IMR-90 (cell line): ENCODE measurements around the gene COL18A1. TPM values are rescaled to one million over a fixed set of nuclear protein-coding genes. Genes with fewer than 3 reads are reported as not detected.
A peak's percentile ranks its signal among the peaks of the same experiment; 100 is the strongest.

Source experiments
- ATAC-seq: fragments of 200-7000 bp; cut with Tn5 transposase; 2 replicates; pipeline ENCODE4 v1.9.1; 2020; ENCODE audit warnings: low read depth, mild to moderate bottlenecking, moderate library complexity
- BruUV-seq: library from RNA; stranded (reverse); fragments of 400-500 nt; replicated peaks from 2 replicates; lab custom pipeline; 2021; lab: Mats Ljungman, UMichigan
- CTCF ChIA-PET: fragments of 300-600 bp; formaldehyde crosslinking; extraction: SDS; loops from one replicate; lab custom pipeline; 2021; ENCODE audit warnings: antibody characterized with exemption; lab: Yijun Ruan, JAX
- POLR2A ChIA-PET: fragments of 300-600 bp; sonication (Branson Sonifier 250); formaldehyde crosslinking; loops from one replicate; lab custom pipeline; 2022; ENCODE audit warnings: antibody characterized with exemption; ENCODE audit not compliant: unreplicated experiment; lab: Charles Lee
- DNase-seq: peaks from one replicate; pipeline ENCODE4 v3.0.0; 2013
- H2AFZ ChIP-seq: replicated peaks from 2 replicates; pipeline ENCODE3; 2013; ENCODE audit warnings: low read length, mild to moderate bottlenecking; ENCODE audit not compliant: poor library complexity
- H2AK5ac ChIP-seq: 2 replicates; pipeline ENCODE4 v1.6.1; 2013; ENCODE audit warnings: low read depth, low read length, inconsistent platforms
- H2AK9ac ChIP-seq: replicated peaks from 2 replicates; pipeline ENCODE3; 2013; ENCODE audit warnings: mild to moderate bottlenecking, low read depth, low read length, moderate library complexity; ENCODE audit not compliant: poor library complexity
- H2BK120ac ChIP-seq: 2 replicates; pipeline ENCODE4 v1.6.1; 2013; ENCODE audit warnings: low read depth, low read length, inconsistent platforms
- H2BK15ac ChIP-seq: 3 replicates; pipeline ENCODE4 v1.6.1; 2013; ENCODE audit warnings: low read depth, low read length, inconsistent platforms
- H2BK20ac ChIP-seq: 2 replicates; pipeline ENCODE4 v1.6.1; 2013; ENCODE audit warnings: low read depth, mild to moderate bottlenecking, inconsistent platforms, low read length, moderate library complexity
- H2BK5ac ChIP-seq: 2 replicates; pipeline ENCODE4 v1.6.1; 2013; ENCODE audit warnings: mild to moderate bottlenecking, low read depth, low read length, inconsistent platforms; ENCODE audit not compliant: poor library complexity, severe bottlenecking
- H3K14ac ChIP-seq: replicated peaks from 2 replicates; pipeline ENCODE4 v1.6.1; 2013; ENCODE audit warnings: low read depth, low read length, inconsistent platforms
- H3K18ac ChIP-seq: 2 replicates; pipeline ENCODE4 v1.6.1; 2013; ENCODE audit warnings: low read depth, low read length, control low read depth
- H3K23ac ChIP-seq: 2 replicates; pipeline ENCODE4 v1.6.1; 2013; ENCODE audit warnings: low read depth, low read length, inconsistent platforms
- H3K27ac ChIP-seq: 2 replicates; pipeline ENCODE4 v1.5.1; 2013; ENCODE audit warnings: mild to moderate bottlenecking, control low read depth, low read length; ENCODE audit not compliant: insufficient read depth
- H3K27me3 ChIP-seq: 2 replicates; pipeline ENCODE4 v1.6.1; 2013; ENCODE audit warnings: low read length; ENCODE audit not compliant: control insufficient read depth, insufficient read depth
- H3K36me3 ChIP-seq: 2 replicates; pipeline ENCODE4 v1.6.1; 2013; ENCODE audit warnings: low read length, mixed read lengths; ENCODE audit not compliant: control insufficient read depth, insufficient read depth
- H3K4ac ChIP-seq: 2 replicates; pipeline ENCODE4 v1.6.1; 2013; ENCODE audit warnings: low read depth, low read length, inconsistent platforms
- H3K4me1 ChIP-seq: 2 replicates; pipeline ENCODE4 v1.6.1; 2013; ENCODE audit warnings: low read length, mixed read lengths; ENCODE audit not compliant: control insufficient read depth, insufficient read depth
- H3K4me2 ChIP-seq: 2 replicates; pipeline ENCODE4 v1.6.1; 2013; ENCODE audit warnings: low read depth, mild to moderate bottlenecking, control low read depth, low read length, moderate library complexity
- H3K4me3 ChIP-seq: 2 replicates; pipeline ENCODE4 v1.5.1; 2013; ENCODE audit warnings: low read depth, mild to moderate bottlenecking, control low read depth, low read length, moderate library complexity; ENCODE audit not compliant: insufficient read depth
- H3K56ac ChIP-seq: 2 replicates; pipeline ENCODE4 v1.6.1; 2013; ENCODE audit warnings: low read length, inconsistent platforms; ENCODE audit not compliant: insufficient read depth; ENCODE audit errors: extremely low read depth
- H3K79me1 ChIP-seq, 2 experiments: 2 replicates each; pipeline ENCODE4 v1.6.1; 2013; ENCODE audit warnings: low read length in 2 of 2, inconsistent platforms in 1 of 2, low read depth in 1 of 2
- H3K9ac ChIP-seq: 2 replicates; pipeline ENCODE4 v1.6.1; 2013; ENCODE audit warnings: low read depth, low read length, control low read depth
- H3K9me1 ChIP-seq: 2 replicates; pipeline ENCODE4 v1.6.1; 2013; ENCODE audit warnings: low read length, inconsistent platforms; ENCODE audit not compliant: insufficient read depth
- H3K9me3 ChIP-seq: 2 replicates; pipeline ENCODE4 v1.6.1; 2013; ENCODE audit warnings: low read length; ENCODE audit not compliant: control insufficient read depth, insufficient read depth
- H4K20me1 ChIP-seq: 2 replicates; pipeline ENCODE4 v1.6.1; 2013; ENCODE audit warnings: low read length, inconsistent platforms; ENCODE audit not compliant: insufficient read depth
- H4K5ac ChIP-seq: 2 replicates; pipeline ENCODE4 v1.6.1; 2013; ENCODE audit warnings: mild to moderate bottlenecking, low read depth, low read length, control low read depth
- H4K8ac ChIP-seq, 2 experiments: 2 replicates each; pipeline ENCODE4 v1.6.1; 2013; ENCODE audit warnings: low read depth in 2 of 2, low read length in 2 of 2, control low read depth in 1 of 2, inconsistent platforms in 1 of 2
- H4K91ac ChIP-seq: 2 replicates; pipeline ENCODE4 v1.6.1; 2013; ENCODE audit warnings: low read depth, low read length, inconsistent platforms; ENCODE audit not compliant: insufficient read depth
- SMC3 ChIP-seq: fragments of 150-350 bp; IDR thresholded peaks from 2 replicates; pipeline ENCODE4 v1.6.1; 2016; ENCODE audit warnings: low read depth, mild to moderate bottlenecking, antibody characterized with exemption, low read length, moderate library complexity
- WGBS, 2 experiments: methylation state at CpG; one replicate each; pipeline versions ENCODE4 v1.1.5 to v1.1.7; 2013; ENCODE audit warnings: missing lambda C conversion rate in 2 of 2; ENCODE audit not compliant: insufficient read length in 1 of 2; ENCODE audit errors: extremely low coverage in 2 of 2; 5-methylcytosine and 5-hydroxymethylcytosine counted together
- dilution Hi-C: fragments of 300-500 bp; cut with HindIII; formaldehyde crosslinking; loops from one replicate; pipeline ENCODE4 v1.14.3; 2018; ENCODE audit warnings: low sequenced_read_pairs; ENCODE audit not compliant: unreplicated experiment
- in situ Hi-C: fragments of 300-500 bp; cut with MboI; formaldehyde crosslinking; loops from 3 replicates; pipeline ENCODE4 v1.14.3; 2019; ENCODE audit warnings: low sequenced_read_pairs, inconsistent platforms, mixed read lengths
- intact Hi-C: fragments of 100-400 bp; cut with micrococcal nuclease; formaldehyde crosslinking; loops from 2 replicates; pipeline ENCODE4 v1.10.0; 2022
- polyA plus RNA-seq, 3 experiments: library from polyadenylated mRNA; depleted of rRNA; stranded (reverse); fragments of >200 nt; gene quantifications; 2 replicates each; pipeline ENCODE4 v1.2.3, GENCODE V29; 2012; ENCODE audit warnings: low replicate concordance in 1 of 3
- total RNA-seq: library from RNA; depleted of rRNA; stranded (reverse); fragments of >200 nt; gene quantifications from 2 replicates; pipeline ENCODE4 v1.2.3, GENCODE V29; 2012

Gene COL18A1
- total and polyA plus RNA-seq, 2 of the 4 experiments (the other 2 are of a cell fraction), result 4.3 to 46.7 TPM

GRCh38 chr21:45482899-45483821 lies 78.2 kb downstream of the COL18A1 start:
- Histone ChIP-seq H4K8ac (no peak overlapping the region), H2BK20ac (no peak overlapping the region), H3K9ac (no peak overlapping the region), H3K4me2 (no peak overlapping the region), H3K4ac (no peak overlapping the region), H3K9me1 (peaks cover 11% of the 10 kb centered on the region), H2AK5ac (no peak overlapping the region), H2BK120ac (no peak overlapping the region), H3K27me3 (no peaks in the 10 kb centered on the region), H4K20me1 (peaks cover 1% of the 10 kb centered on the region), H3K9me3 (no peaks in the 10 kb centered on the region), H2AK9ac (peak overlapping the region; percentile 28), H2BK5ac (no peak overlapping the region), H3K79me1 (peaks cover 0 to 19% of the 10 kb centered on the region in 2 experiments; a peak in 2 of 4 replicates), H3K56ac (no peak overlapping the region), H3K27ac (no peak overlapping the region), H4K5ac (no peak overlapping the region), H3K23ac (no peak overlapping the region), H3K4me3 (no peak overlapping the region), H4K91ac (no peak overlapping the region), H3K18ac (no peak overlapping the region), H3K36me3 (peaks cover 72% of the 10 kb centered on the region), H2AFZ (no peak overlapping the region), H2BK15ac (no peak overlapping the region), H3K4me1 (no peaks in the 10 kb centered on the region), H3K14ac (no peak overlapping the region)
- intact Hi-C loops (no loop called here), dilution Hi-C loops (no loop called here), in situ Hi-C loops (no loop called here)
- no TSS peak for BruUV-seq
- TF ChIP-seq SMC3, result no peak
- CTCF ChIA-PET, result interaction anchor here (0.8 kb wide), 1 partner anchor 10 kb away, joined by 4 read pairs; no protein-coding TSS in a partner anchor
- no peak for ATAC-seq
- POLR2A ChIA-PET, result no interaction called here
- 76% methylated on average over 16 of the region's 40 CpGs; no CpG with 5 or more reads in 1 of the 2 experiments for WGBS, 2 experiments
- DNase-seq, result no peak
